ENCODE data around the gene LBHD2.

Gene LBHD2

DNA sequence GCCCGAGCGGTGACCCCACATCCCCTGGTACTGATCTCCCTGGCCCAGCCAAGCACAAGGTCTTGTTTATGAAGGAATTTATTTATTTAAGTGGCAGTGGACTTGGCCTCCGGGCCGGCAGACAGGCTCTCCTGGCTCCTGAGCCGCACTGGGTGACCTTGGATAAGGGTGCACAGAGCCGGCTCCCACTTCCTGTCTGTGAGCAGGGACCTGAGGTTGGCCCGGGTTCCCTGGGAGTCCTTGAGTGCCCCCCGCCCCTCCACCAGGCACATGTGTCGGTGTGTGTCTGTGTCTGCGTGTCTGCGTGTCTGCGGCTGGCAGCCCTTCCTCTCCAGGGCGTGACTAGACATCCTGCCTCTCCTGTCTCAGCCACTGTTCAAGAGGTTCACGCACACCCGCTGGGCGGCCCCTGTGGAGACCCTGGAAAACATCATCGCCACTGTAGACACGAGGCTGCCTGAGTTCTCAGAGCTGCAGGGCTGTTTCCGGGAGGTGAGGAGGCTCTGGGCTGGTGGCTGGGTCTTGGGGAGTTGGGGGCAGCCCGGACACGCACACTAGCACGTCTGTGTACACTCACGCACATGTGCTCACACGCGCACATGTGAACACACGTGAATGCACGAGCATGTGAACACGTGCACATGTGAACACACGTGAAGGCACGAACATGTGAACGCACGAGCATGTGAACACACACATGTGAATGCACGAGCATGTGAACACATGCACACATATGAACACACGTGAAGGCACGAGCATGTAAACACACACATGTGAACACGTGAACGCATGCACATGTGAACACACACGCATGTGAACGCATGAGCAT, 48.6 kb downstream of the LBHD2 start:
- DNase-seq (ENCODE audit: low read depth in 3 of 3), result no peak

DNA sequence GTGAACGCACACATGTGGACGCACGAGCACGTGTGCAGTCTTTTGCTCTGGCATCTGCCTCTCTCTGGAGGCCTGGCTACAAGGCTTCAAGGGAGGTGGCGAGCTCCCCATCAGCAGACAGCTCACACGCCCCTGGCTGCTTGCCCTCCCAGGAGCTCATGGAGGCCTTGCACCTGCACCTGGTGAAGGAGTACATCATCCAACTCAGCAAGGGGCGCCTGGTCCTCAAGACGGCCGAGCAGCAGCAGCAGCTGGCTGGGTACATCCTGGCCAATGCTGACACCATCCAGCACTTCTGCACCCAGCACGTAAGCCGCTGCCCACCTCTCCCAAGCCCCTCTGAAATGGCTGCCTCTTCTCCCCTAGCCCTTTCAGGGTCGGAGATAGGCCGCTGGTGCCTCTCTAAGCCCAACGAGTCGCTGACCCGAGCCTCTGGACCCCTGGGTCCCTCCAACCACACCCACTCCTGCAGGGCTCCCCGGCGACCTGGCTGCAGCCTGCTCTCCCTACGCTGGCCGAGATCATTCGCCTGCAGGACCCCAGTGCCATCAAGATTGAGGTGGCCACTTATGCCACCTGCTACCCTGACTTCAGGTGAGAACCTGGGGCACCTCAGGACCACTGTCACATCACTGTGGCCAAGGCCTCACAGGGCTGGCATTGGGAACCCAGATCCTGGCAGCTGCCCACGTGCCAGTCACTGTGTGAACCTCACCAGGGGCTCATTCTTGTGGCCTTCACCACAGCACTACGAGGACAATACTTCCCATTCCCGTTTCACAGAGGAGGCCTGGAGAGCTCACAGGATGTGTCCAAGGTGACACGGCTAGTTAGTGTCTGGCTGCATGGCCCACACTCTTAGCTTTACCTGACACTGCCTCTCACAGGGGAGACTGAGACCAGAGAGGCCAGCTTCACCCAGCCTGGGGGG, 49.5 kb downstream of the LBHD2 start:
- no peak for DNase-seq (ENCODE audit: low read depth in 3 of 3)

GRCh38 chr14:103134405-103134804, 50.4 kb downstream of the LBHD2 start:
- no peak for DNase-seq (ENCODE audit: low read depth in 3 of 3)

- no peak for DNase-seq (ENCODE audit: low read depth in 3 of 3)
These were observed 50.9 kb downstream of the LBHD2 start for GRCh38 chr14:103134919-103135318.

- no peak for DNase-seq (ENCODE audit: low read depth in 3 of 3)
These were observed 51.6 kb downstream of the LBHD2 start for GRCh38 chr14:103135333-103136260.

DNA sequence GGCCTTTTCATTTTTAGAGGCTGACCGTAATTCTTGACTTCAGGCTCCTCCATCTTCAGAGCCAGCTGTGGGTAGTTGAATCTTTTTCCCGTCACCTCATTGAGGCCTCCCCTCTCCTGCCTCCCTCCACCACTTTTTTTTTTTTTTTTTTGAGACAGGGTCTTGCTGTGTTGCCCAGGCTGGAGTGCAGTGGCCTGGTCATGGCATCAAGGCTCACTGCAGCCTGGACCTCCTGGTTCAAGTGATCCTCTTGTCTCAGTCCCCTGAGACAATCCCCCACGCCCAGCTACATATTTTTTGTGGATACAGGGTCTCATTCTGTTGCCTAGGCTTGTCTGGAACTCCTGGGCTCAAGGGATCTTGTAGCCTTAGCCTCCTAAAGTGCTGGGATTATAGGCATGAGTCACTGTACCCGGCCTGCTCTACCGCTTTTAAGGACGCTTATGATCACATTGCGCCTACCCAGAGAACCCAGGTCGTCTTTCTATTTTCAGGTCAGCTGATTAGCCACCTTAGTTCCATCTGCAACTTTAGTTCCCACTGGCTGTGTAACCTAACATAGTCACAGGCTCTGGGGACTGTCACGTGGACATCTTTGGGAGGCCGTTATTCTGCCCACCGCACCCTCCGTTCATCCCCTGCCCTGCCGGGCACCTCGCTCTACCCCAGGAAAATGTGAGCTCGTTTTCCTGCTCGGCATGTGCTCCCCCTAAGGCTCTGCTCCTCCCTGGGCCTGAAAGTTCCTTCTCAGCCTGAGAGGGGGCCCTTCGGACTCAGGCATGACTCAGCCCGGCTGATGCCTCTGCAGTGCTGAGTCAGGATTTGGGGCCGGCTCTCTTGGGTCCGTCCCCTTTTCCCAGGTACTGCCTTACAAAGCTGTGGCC, 52.6 kb downstream of the LBHD2 start:
- DNase-seq (ENCODE audit: low read depth in 3 of 3), result no peak

DNA sequence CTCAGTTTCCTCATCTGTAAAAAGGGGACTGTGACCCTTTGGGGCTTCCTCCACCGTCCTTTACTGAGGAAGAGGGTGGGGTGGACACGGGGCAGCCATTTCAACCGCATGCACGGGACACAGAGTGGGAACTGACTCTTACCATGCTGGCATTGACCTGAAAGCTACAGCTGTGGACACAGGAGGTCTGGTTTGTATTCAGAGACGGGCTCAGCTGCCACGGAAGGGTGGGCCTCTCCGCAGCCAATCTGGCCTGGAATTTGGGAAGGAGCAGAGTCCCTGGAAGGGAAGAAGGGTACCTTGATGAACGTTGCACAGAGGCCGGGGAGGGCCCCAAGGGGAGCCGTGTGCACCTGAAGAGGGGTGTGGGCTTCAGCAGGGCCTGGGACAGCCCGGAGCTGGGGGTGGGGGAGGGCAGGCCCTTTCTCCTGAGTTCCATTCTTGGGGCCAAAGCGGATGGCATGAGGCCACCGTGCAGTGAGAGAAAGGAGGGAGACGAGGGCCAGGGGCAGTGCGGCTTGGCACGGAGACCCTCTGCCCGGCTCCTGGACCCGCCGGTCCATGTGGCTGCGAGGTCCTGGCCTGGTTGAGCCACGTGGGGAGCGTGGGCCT, 53.8 kb downstream of the LBHD2 start:
- DNase-seq (ENCODE audit: low read depth in 3 of 3), result no peak

DNA sequence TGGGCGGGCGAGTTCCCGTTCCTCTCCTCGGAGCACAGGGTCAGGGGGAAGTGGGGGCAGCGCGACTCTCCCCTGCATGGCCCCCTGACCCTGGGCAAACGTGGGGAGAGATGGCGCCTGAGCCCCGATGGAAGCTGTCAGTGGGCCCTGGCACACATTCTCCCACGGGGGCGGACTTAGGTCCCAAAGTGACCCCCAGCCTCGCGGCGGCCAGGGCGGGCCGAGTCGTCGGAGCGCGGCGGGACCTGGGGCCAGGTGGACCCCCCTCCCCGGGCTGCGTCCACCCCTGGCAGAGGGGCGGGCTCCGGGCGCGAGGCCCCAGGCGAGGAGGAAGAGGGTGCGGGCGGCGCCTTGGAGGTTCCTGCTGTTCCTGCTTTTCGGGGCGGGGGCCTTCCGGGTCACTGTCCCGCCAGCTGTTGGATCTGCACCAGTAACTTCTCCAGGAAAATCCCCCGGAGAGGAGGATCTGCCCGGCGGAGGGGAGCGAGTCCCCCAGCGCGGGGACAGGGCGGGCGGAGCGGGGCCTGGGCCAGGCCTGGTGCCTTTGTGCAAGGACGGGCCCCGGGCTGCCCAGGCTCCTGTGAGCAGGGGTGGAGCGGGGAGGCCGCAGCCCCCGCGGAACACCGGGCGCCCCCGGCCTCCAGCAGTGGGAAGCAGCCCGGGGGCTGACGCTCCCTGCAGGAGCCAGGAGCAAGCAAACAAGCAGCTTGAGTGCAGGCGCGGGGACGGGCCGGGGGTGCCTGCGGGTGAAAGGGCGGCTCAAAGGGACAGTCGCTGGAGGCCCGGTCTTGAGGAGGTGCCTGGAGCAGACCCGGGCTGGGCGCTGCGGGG, 54.5 kb downstream of the LBHD2 start:
- DNase-seq (ENCODE audit: low read depth in 3 of 3), result no peak

- DNase-seq (ENCODE audit: low read depth in 3 of 3), result no peak
These were observed 55.4 kb downstream of the LBHD2 start for GRCh38 chr14:103139132-103140025.

Data from stimulated activated CD4-positive, alpha-beta T cell treated with anti-CD3 and anti-CD28 coated beads, TNF-alpha, amount 100 ng/mL, for 24 hours (primary cell).